Fibroblast of lung (primary cell): ENCODE measurements around the gene ANK2.

Experiments
- CTCF ChIP-seq, 2 donors: IDR thresholded peaks in 1 of 2; conservative IDR thresholded peaks in 1 of 2; 1 replicate in 1 of 2; 2 replicates in 1 of 2; pipeline ENCODE4 v1.5.1; 2011 to 2012; ENCODE audit warnings: low read length in 2 of 2, control low read depth in 1 of 2, inconsistent platforms in 1 of 2, low read depth in 1 of 2, mild to moderate bottlenecking in 1 of 2
- EZH2 ChIP-seq: IDR thresholded peaks from 2 replicates; pipeline ENCODE4 v1.5.1; 2012; ENCODE audit warnings: low read length, control low read depth, mild to moderate bottlenecking; ENCODE audit errors: missing control alignments

- TF ChIP-seq CTCF (conservative IDR thresholded peaks at IDR 0.05 in 1 of 2, IDR thresholded peaks at IDR 0.05 in 1 of 2; ENCODE audit: low read depth in 1 of 2, low read length in 2 of 2) (no peak), EZH2 (no peak)
Measured at GRCh38 chr4:113243312-113243711, 193.9 kb downstream of the ANK2 start.
